Spinal cord (tissue), 10 donors: ENCODE data around the gene PLD6. TPM values are rescaled to one million over a fixed set of nuclear protein-coding genes. Genes with fewer than 3 reads are reported as not detected.

Source experiments
- DNase-seq, 6 donors: peaks; one replicate each; pipeline versions ENCODE4 v3.0.0 to v3.0.0-alpha.2; 2013 to 2015; ENCODE audit warnings: low spot score in 6 of 6, low read depth in 4 of 6
- H3K27ac ChIP-seq: one replicate; pipeline ENCODE4 v1.5.1; 2013; ENCODE audit warnings: low read depth, low read length, control low read depth
- H3K27me3 ChIP-seq: one replicate; pipeline ENCODE4 v1.6.1; 2013; ENCODE audit warnings: low read length; ENCODE audit not compliant: control insufficient read depth, insufficient read depth
- H3K36me3 ChIP-seq: one replicate; pipeline ENCODE4 v1.6.1; 2013; ENCODE audit warnings: low read length; ENCODE audit not compliant: control insufficient read depth, insufficient read depth
- H3K4me1 ChIP-seq: one replicate; pipeline ENCODE4 v1.6.1; 2013; ENCODE audit warnings: low read length; ENCODE audit not compliant: control insufficient read depth, insufficient read depth
- H3K4me3 ChIP-seq: one replicate; pipeline ENCODE4 v1.5.1; 2013; ENCODE audit warnings: low read depth, low read length, control low read depth
- H3K9me3 ChIP-seq: one replicate; pipeline ENCODE4 v1.6.1; 2013; ENCODE audit warnings: low read length; ENCODE audit not compliant: control insufficient read depth, insufficient read depth
- WGBS: methylation state at CpG from one replicate; pipeline ENCODE4 v1.1.5; 2013; ENCODE audit warnings: missing lambda C conversion rate; ENCODE audit not compliant: insufficient coverage; 5-methylcytosine and 5-hydroxymethylcytosine counted together
- polyA plus RNA-seq, 2 donors: library from polyadenylated mRNA; unstranded; fragments of 120-200 nt; gene quantifications; one replicate each; pipeline ENCODE4 v1.2.1, GENCODE V29; 2013; ENCODE audit not compliant: insufficient read length in 2 of 2
- total RNA-seq, 2 donors: library from RNA; depleted of rRNA in 1 of 2; stranded (reverse); fragments of 120-200 nt in 1 of 2; fragments of >200 nt in 1 of 2; gene quantifications; one replicate each; pipeline versions ENCODE4 v1.2.3 to v1.2.4, GENCODE V29; 2013 to 2014
- donor health status: healthy.

Gene PLD6
- total and polyA plus RNA-seq, 4 donors, result 10.2 to 14.7 (median 11.8) TPM

DNA sequence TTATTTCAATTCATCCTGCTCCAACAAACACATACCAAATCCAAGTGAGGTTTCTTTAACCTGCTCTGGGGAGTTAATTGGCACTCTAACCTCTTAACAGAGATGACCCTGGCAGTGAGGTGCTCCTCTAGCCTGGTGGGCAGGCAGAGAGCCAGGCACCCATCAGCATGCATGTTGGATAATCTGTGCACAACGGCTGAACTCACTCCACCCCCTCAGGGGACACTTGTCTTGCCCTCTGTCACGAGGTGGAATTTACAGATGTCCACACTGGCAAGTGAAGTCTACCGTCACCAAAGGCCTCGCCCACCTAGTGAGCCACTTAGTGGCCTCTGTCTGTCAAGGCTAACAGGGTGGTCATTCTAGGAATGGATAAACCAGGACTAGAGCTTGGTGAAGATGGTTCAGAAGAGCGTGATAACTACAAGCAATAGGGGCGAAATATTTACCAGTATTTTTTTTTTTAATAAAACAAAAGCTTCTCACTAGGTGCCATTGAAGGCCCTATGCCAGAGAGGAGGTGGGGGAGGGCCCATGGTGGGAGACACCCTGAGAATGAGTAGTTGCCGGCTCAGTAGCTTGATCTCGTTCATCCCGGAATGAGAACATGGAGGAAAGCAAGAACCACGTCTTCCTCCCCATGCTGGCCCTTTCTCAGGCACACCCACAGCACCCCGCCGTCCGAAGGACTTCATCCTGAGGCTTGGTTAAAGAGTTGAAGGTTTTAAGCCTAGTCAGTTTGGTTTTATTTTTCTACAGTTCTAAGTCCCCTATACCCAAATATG is 25.2 kb downstream of the PLD6 start:
- peaks cover 12% of the 10 kb centered on the region for H3K4me1 ChIP-seq
- H3K27me3 ChIP-seq, result no peaks in the 10 kb centered on the region
- no peak for DNase-seq
- no peak overlapping the region for H3K4me3 ChIP-seq
- no peak overlapping the region for H3K27ac ChIP-seq
- H3K9me3 ChIP-seq, result no peaks in the 10 kb centered on the region
- H3K36me3 ChIP-seq, result peaks cover 90% of the 10 kb centered on the region
- 100% methylated on average over 1 of the region's 13 CpGs for WGBS

DNA sequence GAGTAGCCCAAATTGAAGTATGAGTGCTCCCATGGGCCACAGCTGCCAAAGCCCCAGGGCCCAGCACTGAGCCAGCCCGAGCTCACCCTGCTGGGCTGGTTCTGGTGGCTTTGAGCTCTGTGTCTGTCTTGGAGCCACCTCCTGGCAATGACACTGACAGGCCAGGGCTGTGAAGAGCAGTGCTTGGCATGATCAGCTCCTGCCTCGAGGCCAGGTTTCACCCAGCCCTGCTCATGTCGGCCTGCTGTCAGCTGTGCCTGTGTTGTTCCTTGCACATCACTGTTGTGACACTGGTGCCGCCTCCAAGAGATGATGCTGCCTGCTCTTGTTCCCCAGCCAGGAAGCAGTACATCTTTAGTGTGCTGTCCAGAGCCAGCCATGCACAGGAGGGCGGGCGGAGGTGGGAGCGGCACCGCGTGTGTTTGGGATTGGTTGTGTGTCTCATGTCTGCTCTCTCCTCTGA is 26.0 kb downstream of the PLD6 start:
- H3K4me3 ChIP-seq, result no peak overlapping the region
- peaks cover 94% of the 10 kb centered on the region for H3K36me3 ChIP-seq
- H3K27me3 ChIP-seq, result no peaks in the 10 kb centered on the region
- no peaks in the 10 kb centered on the region for H3K9me3 ChIP-seq
- H3K4me1 ChIP-seq, result peaks cover 12% of the 10 kb centered on the region
- peak in 1 of 6 donors; percentile 76 for DNase-seq
- 88% methylated on average over 9 of the region's 9 CpGs for WGBS
- H3K27ac ChIP-seq, result no peak overlapping the region

DNA sequence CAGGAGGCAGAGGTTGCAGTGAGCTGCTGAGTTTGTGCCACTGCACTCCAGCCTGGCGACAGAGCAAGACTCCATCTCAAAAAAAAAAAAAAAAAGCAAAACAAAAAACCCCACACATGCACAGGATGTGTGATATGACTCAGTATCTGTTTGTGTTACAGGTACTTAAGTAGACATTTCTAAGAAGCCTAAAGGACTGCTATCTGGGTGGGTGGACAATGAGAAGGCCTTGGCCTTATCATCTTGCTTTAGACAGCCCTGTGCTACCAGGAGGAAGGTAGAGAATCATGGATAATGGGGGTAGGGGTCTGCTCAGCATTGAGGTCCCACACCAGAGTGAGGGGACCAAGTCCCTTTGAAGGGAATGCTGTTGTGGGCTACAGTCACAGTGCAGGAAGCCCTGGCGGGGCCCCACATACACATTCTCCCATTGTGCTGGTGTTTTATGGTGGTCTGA is 26.7 kb downstream of the PLD6 start:
- H3K27ac ChIP-seq, result no peak overlapping the region
- no peaks in the 10 kb centered on the region for H3K9me3 ChIP-seq
- DNase-seq, result no peak
- peaks cover 94% of the 10 kb centered on the region for H3K36me3 ChIP-seq
- peaks cover 12% of the 10 kb centered on the region for H3K4me1 ChIP-seq
- H3K27me3 ChIP-seq, result no peaks in the 10 kb centered on the region
- no CpG with 5 or more reads among the region's 2 CpGs for WGBS
- H3K4me3 ChIP-seq, result no peak overlapping the region

DNA sequence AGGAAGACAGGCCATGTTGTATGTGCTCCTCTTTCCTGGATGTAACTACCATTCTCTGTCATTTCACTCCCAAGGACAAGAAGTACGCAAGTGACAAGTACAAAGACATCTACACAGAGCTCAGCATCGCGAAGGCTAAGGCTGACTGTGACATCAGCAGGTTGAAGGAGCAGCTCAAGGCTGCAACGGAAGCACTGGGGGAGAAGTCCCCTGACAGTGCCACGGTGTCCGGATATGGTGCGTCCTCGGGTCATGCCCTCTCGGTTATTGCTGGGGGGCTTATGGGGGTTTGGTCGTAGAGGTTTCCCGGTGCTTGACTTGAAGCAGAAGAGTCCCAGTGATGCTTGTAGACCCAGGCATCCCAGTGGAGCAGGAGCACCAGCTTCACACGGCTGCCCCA is 29.0 kb downstream of the PLD6 start:
- H3K9me3 ChIP-seq, result no peaks in the 10 kb centered on the region
- H3K27ac ChIP-seq, result no peak overlapping the region
- H3K4me1 ChIP-seq, result peaks cover 9% of the 10 kb centered on the region
- WGBS, result 98% methylated on average over 12 of the region's 12 CpGs
- peaks cover 96% of the 10 kb centered on the region for H3K36me3 ChIP-seq
- DNase-seq, result no peak
- H3K27me3 ChIP-seq, result no peaks in the 10 kb centered on the region
- H3K4me3 ChIP-seq, result no peak overlapping the region

DNA sequence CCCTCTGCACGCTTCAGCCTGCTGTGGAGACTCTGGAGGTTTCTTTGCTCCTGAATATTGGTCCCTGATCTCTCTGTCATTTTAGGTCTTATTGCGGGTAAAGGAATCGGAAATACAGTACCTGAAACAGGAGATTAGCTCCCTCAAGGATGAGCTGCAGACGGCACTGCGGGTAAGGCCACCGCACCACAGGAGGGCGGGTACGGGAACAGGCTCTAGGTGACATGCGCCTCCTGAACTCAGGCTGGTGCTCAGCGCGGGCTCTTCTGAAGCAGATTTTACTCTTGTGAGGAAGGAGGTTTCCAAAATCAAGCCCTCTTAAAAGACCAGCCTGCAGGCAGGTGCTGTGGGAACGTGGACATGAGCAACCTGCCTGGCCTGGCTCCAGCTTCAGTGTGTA is 29.8 kb downstream of the PLD6 start:
- H3K4me3 ChIP-seq, result no peak overlapping the region
- H3K27me3 ChIP-seq, result no peaks in the 10 kb centered on the region
- DNase-seq, result no peak
- no peak overlapping the region for H3K27ac ChIP-seq
- 92% methylated on average over 12 of the region's 12 CpGs for WGBS
- H3K36me3 ChIP-seq, result peaks cover 95% of the 10 kb centered on the region
- H3K4me1 ChIP-seq, result peaks cover 9% of the 10 kb centered on the region
- no peaks in the 10 kb centered on the region for H3K9me3 ChIP-seq

DNA sequence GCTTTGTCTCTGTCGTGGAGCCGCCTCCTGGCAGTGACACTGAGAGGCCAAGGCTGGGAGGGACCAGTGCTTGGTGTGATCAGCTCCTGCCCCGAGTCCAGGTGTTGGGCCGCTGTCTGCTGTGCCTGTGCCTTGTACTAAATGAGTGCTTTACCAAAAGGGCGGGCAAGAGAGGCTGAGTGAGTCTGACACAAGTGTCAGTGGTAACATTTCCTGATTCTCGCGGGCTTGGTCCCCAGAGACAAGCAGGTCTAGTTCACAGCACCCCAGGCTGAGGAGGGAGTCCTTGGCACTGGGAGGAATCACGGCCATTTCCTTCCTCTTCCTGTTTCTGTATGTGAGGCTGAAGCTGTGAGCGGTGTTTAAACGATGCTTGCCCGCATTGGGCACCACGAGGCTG is 30.2 kb downstream of the PLD6 start:
- H3K4me1 ChIP-seq, result peaks cover 9% of the 10 kb centered on the region
- 81% methylated on average over 11 of the region's 12 CpGs for WGBS
- no peaks in the 10 kb centered on the region for H3K9me3 ChIP-seq
- no peaks in the 10 kb centered on the region for H3K27me3 ChIP-seq
- H3K36me3 ChIP-seq, result peaks cover 95% of the 10 kb centered on the region
- no peak overlapping the region for H3K27ac ChIP-seq
- no peak overlapping the region for H3K4me3 ChIP-seq
- DNase-seq, result no peak

DNA sequence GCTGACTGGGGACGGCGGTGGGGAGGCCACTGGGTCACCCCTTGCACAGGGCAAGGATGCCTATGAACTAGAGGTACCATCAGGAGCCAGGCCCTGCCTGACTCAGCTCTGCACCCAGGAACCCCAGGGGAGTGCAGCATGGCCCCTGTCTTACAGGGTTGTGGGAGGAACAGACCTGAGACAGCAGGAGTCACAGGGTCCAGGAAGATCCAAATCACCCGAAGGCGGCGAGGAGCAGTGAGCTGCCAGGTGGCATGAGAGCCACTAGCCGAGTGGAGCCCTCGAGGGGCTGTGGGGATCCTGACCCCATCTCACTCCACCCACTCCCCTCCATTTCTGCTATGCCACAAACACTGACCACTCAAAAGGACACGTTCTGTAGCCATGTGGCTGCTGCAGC is 30.8 kb downstream of the PLD6 start:
- H3K4me1 ChIP-seq, result peaks cover 5% of the 10 kb centered on the region
- H3K36me3 ChIP-seq, result peaks cover 95% of the 10 kb centered on the region
- H3K27me3 ChIP-seq, result no peaks in the 10 kb centered on the region
- H3K4me3 ChIP-seq, result no peak overlapping the region
- no peak overlapping the region for H3K27ac ChIP-seq
- no peak for DNase-seq
- 97% methylated on average over 6 of the region's 8 CpGs for WGBS
- H3K9me3 ChIP-seq, result no peaks in the 10 kb centered on the region

DNA sequence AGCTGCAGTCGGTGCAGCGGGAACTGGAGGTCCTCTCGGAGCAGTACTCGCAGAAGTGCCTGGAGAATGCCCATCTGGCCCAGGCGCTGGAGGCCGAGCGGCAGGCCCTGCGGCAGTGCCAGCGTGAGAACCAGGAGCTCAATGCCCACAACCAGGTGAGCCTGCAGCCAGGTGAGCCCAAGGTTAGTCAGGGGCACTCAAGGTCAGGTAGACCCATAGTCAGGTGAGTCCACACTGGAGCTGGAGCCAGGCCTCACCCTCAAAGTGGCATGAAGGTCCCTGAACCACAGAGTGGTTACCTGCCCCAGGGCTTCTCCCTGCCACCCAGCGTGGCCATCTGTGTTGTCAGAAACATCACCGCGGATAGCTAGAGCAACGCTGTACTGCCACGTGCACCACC is 32.2 kb downstream of the PLD6 start:
- DNase-seq, result no peak
- Histone ChIP-seq H3K27ac (no peak overlapping the region), H3K4me3 (no peak overlapping the region), H3K27me3 (no peaks in the 10 kb centered on the region), H3K36me3 (peaks cover 93% of the 10 kb centered on the region), H3K4me1 (no peaks in the 10 kb centered on the region), H3K9me3 (no peaks in the 10 kb centered on the region)
- 98% methylated on average over 14 of the region's 14 CpGs for WGBS

DNA sequence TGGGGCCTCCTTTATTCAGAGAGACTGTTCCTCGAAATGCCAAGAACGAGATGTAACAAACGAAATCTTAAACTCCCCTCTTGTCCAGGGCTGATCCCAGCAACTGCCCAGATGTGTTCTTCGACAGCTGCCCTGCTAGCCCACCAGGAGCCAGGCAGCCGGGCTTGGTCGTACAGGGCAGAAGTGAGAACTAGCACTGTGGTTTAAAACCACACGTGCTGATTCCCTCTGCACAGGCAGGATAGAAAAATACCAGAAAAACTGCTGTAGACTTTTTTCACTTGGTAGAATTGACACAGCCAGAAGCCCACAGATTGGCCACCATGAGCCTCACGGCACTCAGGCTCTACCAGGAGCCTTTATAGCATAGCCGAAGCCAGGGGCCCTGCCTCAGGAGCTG is 33.1 kb downstream of the PLD6 start:
- 95% methylated on average over 9 of the region's 9 CpGs for WGBS
- peaks cover 93% of the 10 kb centered on the region for H3K36me3 ChIP-seq

More for the DNA sequence above, 33.1 kb downstream of the PLD6 start:
- no peak for DNase-seq
- Histone ChIP-seq H3K4me1 (no peaks in the 10 kb centered on the region), H3K9me3 (no peaks in the 10 kb centered on the region), H3K27ac (no peak overlapping the region), H3K4me3 (no peak overlapping the region), H3K27me3 (no peaks in the 10 kb centered on the region)
